GM19099 (cell line): ENCODE data around the gene GPR149.

Experiments used
- POLR2A ChIP-seq: IDR thresholded peaks from 3 replicates; pipeline ENCODE4 v1.6.1; 2011; ENCODE audit warnings: low read depth; ENCODE audit not compliant: insufficient read length; ENCODE audit errors: extremely low read depth

Gene GPR149, protein sequence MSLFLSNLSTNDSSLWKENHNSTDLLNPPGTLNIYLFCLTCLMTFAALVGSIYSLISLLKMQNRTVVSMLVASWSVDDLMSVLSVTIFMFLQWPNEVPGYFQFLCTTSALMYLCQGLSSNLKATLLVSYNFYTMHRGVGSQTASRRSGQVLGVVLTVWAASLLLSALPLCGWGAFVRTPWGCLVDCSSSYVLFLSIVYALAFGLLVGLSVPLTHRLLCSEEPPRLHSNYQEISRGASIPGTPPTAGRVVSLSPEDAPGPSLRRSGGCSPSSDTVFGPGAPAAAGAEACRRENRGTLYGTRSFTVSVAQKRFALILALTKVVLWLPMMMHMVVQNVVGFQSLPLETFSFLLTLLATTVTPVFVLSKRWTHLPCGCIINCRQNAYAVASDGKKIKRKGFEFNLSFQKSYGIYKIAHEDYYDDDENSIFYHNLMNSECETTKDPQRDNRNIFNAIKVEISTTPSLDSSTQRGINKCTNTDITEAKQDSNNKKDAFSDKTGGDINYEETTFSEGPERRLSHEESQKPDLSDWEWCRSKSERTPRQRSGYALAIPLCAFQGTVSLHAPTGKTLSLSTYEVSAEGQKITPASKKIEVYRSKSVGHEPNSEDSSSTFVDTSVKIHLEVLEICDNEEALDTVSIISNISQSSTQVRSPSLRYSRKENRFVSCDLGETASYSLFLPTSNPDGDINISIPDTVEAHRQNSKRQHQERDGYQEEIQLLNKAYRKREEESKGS

DNA sequence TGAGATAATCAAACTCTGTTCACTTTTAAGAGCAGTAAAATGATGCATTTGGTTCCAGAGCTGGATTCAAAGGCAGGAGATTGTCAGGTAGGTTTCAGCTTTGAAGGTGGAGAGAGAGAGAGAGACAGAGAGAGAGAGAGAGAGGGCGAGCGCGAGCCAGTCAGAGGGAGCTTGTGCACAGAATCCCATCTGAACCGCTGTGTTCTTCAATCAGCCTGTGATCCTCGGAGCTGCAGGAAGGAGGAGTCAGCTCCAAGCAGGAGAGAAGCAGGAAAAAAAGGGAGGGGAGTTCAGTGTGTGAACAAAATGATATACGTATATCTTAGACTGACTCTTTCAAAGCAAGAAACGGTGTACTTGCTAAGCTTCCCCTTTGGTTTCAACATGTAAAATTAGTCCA is at the start of gene GPR149:
GPR149 (minus strand) TSS at position 177 of the 400 bp plus-strand sequence. CDS start 575 bp downstream, outside the sequence.
- TF ChIP-seq POLR2A, result no peak

DNA sequence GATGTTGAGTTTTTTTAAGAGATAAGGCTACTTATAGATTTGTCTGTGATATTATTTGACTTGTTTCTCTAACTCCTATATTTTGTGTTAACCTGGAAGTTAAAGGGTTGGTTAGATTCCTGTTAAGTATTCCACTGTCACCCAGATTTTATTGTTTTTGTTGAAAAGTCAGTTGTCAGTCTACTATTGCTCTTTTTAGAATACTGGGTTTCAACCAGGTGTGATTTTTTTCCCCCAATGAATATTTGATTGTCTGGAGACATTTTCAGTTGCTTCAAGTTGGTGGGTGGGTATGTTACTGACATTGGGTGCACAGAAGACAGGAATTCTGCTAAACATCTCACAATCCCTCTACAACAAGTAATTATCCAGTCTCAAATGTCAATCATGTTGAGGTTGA is 43.8 kb upstream of the GPR149 start:
- TF ChIP-seq POLR2A, result no peak

DNA sequence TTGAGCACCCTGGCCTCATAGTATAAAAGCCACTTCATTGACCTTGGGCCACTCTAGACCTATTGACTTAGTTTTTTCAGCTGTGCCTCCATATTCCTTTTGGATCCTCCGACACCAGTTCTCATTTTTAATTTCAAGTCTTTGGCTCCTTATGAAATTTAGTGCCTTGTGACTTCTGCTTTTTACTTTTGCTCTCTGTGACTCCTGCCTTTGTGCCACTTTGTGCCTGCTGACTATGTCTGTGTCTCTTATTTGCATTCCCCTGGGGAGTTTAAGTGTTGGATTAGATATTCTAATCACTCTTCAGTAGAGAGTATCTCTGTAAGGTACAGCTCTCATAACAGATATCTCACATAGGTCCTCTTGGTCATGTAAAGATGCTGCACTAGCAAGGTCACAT is 39.6 kb upstream of the GPR149 start:
- TF ChIP-seq POLR2A, result no peak

DNA sequence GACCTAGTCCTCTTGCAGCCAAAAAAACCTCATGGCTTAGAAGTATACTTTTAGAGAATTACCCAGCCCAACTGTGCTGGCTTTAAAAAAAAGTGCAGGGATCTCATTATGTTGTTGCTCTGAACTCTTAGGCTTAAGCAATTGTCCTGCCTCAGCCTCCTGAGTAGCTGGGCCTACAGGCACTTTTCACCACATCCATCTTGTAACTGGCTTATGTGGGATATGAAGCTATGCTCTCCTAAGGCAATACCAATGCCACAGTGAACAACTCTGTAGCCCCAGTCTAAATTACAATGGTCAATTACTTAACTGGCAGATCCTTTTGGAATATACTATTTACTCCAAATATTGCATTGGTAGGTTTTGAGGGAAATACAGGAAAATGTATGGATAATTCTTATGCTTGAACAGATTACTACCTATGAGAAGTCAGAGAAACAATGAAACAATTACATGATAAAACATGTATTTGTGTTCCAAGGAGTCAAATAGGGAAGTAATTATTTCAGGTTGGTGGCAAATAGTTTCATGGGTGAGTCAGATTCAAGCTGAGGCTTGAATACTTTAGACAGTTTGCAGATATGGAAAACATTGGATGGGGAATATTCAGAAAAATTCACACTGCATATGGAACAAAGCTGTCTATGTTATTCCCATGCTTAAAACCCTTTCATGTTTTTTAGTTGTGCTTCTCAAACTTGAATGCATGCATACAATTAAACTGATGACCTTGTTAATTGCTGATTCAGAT is 34.6 kb upstream of the GPR149 start:
- no peak for TF ChIP-seq POLR2A

DNA sequence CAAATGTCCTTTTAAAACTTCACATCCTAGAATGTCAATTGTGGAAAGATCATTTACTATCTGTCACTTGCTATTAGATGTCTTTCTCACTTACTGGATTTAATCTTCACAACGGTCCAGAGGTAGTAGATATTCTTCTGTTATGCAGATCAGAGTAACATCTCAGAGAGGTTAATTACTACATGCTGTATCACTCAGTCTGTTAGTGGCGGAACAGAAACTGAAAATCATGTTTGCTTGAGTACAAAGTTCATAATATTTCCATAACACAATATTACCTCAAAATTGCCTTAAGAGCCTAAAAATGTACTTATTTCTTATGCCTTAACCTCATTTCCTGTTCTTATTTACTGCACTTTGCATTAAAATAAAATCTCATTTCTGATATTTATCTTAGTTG is 28.6 kb upstream of the GPR149 start:
- no peak for TF ChIP-seq POLR2A

DNA sequence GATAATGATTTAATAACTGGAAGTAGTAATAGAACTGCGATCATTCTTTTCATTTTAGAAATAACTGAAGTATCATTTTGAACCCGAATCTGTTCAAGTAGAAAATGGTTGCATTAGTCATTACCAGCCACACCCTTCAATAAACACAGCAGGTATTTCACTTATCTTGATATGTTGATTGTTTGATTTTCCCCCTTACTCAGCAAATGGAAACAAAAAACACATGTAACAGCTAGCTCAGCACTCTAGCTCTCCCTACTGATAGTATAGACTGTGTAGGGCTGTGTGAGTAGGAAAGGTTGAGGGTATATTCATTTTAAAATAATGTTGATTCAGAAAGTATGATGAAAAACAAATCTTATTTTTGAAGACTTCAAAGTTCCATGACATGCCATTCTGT is 1.1 kb upstream of the GPR149 start:
- no peak for TF ChIP-seq POLR2A

DNA sequence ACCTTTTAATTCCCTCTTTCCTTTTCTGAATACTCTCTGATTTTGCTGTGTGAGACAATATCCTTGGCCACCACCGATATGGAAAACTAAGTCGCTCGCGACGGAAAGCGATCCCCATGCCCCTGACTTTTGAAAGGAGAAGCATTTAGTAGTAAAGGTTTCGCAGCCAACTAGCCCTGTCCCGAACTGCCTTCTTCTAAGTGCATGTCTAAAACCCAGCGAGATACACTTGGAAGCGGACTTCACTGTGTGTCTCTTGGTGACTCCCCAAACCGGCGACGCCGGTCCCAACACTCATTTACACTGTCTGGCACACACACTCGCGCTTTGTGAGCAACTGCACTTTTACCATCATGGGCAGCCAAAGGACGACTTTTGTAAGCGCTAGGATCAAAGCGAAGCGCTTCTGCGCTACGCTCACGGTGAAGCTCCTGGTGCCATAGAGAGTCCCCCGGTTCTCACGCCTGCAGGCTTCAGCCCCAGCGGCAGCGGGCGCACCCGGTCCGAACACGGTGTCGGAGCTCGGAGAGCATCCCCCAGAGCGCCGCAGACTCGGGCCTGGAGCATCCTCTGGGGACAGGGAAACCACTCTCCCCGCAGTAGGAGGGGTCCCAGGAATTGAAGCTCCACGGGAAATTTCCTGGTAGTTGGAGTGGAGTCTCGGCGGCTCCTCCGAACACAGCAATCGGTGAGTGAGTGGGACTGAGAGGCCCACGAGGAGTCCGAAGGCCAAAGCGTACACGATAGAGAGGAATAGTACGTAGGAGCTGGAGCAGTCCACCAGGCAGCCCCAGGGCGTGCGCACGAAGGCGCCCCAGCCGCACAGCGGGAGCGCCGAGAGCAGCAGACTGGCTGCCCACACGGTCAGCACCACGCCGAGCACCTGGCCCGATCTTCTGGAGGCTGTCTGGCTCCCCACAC is 1.4 kb downstream of the GPR149 start:
- TF ChIP-seq POLR2A, result no peak

DNA sequence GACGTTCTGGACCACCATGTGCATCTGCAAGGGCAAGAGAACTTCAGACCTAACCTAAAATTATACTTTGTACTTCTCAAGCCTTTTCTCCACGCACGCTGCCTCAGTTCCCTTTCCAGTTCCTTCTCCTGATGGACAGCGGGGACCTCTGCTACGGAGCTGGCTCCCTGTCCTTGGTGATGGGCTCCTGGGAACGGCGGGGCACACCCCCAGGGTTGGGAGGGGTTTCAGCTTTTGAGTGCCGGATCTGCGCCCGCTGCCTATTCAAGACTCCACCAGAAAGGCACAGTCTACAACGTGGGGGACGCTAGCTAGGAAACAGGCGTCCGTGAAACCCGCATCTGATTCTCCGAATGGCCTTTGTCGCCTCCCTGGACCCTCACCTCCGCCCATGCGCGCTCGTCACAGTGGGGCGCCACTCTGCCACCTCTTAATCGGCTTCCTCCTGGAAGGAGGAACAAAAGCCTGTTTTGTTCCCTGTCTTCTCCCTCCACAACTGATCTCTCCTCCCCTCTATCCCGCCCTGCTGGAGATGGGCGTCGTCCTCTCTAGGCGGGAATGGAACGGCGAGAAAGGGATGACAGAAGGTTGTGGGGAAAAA is 2.2 kb downstream of the GPR149 start:
- no peak for TF ChIP-seq POLR2A

DNA sequence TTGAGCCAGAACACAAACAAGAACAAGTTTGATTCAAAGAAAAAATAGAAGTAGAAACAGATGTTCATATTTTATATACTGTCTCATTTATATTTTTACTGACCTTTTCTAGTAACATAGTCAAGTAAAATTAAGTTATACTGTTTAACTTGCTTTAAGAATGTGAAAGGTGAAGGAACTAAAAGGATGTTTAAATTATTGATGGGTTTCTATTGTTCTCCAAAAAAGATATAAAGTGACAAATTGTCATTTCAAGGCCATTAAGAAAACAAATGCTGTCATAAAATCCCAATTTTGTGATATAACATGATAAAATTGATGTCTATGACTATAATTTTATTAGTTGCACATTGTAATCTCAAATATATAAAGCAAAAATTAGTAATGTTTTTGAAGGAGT is 7.3 kb downstream of the GPR149 start:
- no peak for TF ChIP-seq POLR2A

DNA sequence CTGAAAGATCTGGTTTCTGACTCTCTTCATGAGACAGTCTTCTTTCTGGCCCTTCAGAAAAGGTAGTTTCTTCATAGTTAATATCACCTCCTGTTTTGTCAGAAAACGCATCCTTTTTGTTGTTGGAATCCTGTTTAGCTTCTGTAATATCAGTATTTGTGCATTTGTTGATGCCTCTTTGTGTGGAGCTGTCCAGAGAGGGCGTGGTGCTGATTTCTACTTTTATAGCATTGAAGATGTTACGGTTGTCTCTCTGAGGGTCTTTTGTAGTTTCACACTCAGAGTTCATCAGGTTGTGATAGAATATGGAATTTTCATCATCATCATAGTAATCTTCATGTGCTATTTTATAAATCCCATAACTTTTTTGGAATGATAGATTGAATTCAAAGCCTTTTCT is 8.9 kb downstream of the GPR149 start:
- no peak for TF ChIP-seq POLR2A

DNA sequence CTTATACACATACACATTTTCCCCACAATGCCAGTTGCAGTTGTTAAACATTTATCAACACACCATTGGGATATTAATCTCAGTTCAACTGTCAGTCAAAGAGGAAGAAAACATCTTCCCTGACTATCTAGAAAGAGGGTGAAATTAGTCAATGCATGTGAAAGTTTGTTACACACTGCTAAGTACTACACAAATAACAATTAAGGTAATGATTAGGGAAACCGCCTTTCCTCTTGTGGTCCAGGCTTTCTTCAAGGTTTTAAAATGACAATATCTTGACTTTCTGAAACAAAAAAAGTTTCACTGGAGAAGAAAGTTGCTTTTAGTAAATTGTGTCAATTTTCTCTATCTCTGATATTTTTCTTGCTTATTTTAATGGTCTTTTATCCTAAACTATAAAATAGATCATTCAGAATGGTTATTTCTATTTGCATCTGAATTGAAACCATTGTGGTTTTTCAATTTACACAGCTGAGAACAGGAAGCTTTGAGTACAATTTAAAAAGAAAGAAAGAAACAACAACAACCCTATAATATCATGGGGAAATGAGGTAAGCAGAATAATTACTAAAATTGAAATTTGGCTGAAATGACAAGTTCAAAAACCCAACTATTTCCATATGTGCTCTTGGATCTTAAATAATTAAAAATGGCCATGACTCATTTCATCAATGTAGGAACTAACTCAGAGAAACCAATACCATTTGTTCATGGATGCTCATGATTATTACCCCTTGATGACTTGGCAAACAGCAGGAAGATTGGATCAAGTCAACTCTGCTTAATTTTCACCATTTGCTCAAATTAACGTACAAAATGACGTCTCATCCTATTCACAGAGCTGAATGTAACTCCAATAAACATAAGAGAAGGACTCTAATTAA is 31.7 kb downstream of the GPR149 start:
- TF ChIP-seq POLR2A, result no peak

DNA sequence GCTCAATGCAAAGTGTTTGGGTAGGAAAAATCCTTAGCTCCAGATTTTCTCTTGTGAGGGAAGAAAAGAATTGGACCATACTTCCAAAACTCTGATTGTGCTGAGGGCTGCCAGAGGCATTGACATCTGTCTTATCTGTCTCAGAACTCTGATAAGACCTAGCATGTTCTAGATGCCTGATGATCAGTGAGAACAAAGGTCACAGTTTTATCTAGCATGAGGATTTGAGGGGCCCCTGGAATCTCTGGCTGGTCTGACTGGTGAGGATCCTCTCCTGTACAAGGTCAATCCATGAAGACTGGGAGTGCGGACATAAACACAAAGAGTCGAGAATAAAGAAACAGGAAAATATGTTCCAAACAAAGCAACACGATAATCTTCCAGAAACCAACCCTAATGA is 40.1 kb downstream of the GPR149 start:
- no peak for TF ChIP-seq POLR2A

DNA sequence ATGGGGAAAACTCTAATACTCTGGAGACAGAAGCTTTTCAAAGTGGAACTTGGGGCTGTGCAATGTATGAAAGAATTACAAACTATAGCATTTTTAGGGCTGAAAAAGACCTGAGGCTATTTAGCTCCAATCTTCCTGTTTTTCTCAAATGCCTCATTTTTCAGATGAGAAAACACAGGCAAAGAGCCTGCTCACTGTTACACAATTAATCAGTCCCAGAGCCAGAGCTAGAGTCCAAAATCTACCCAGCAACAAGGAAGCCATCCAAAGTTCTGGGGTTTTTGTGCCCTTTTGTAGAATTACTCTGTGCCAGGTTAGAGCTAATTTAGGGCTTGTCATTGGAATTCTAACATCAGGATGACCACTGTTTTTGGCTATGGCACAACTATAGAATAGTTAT is 45.5 kb downstream of the GPR149 start:
- TF ChIP-seq POLR2A, result no peak
